Subcutaneous abdominal adipose tissue (tissue), 5 donors: Measurements from ENCODE around the gene CEMIP.

ENCODE experiments used
- H3K27ac ChIP-seq: one replicate; pipeline ENCODE4 v1.7.0; 2013; ENCODE audit warnings: low read depth, mild to moderate bottlenecking, inconsistent platforms, low read length, moderate library complexity
- H3K27me3 ChIP-seq, 5 donors: one replicate each; pipeline ENCODE4 v1.7.0; 2013; ENCODE audit warnings: low read length in 5 of 5, inconsistent platforms in 1 of 5; ENCODE audit not compliant: control insufficient read depth in 5 of 5, insufficient read depth in 4 of 5
- H3K36me3 ChIP-seq, 5 donors: one replicate each; pipeline ENCODE4 v1.7.0; 2013; ENCODE audit warnings: low read length in 5 of 5; ENCODE audit not compliant: control insufficient read depth in 5 of 5, insufficient read depth in 5 of 5
- H3K4me1 ChIP-seq, 5 donors: one replicate each; pipeline ENCODE4 v1.7.0; 2013; ENCODE audit warnings: low read length in 5 of 5, mild to moderate bottlenecking in 3 of 5, moderate library complexity in 1 of 5; ENCODE audit not compliant: control insufficient read depth in 5 of 5, insufficient read depth in 5 of 5
- H3K4me3 ChIP-seq, 5 donors: one replicate each; pipeline ENCODE4 v1.7.0; 2013; ENCODE audit warnings: low read length in 5 of 5, low read depth in 1 of 5
- H3K9ac ChIP-seq, 5 donors: one replicate each; pipeline ENCODE4 v1.7.0; 2013; ENCODE audit warnings: low read length in 5 of 5, mild to moderate bottlenecking in 4 of 5, moderate library complexity in 3 of 5
- H3K9me3 ChIP-seq, 5 donors: one replicate each; pipeline ENCODE4 v1.7.0; 2013; ENCODE audit warnings: low read length in 5 of 5; ENCODE audit not compliant: control insufficient read depth in 5 of 5
- donor health status: healthy.
- donor health status: healthy.
- donor health status: healthy.
- donor health status: healthy.
- donor health status: healthy.

CEMIP gene

DNA sequence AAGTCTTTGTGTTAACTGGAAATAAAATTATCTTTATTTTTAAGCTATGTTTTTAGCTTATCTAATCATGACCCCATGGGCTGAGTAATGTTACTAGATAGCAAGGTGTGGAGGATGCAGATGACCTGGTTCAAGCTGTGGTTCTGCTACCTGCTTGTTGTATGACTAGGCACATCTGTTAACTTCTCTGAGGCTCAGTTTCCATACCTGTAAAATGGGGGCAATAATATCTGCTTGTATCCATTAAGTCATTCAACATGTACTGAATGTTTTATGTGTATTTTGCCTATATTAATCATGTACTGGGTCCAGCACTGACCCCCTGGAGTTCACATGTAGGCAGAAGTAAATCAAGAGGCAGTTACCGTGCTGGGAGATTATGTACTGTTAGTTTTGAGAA lies 51.5 kb downstream of the CEMIP start:
- no peaks in the 10 kb centered on the region for H3K36me3 ChIP-seq
- H3K27me3 ChIP-seq = no peaks in the 10 kb centered on the region
- no peak overlapping the region for H3K27ac ChIP-seq
- no peak overlapping the region for H3K9ac ChIP-seq
- no peaks in the 10 kb centered on the region for H3K9me3 ChIP-seq
- no peak overlapping the region for H3K4me3 ChIP-seq
- peaks cover 0 to 14% (median 3%) of the 10 kb centered on the region in 5 donors for H3K4me1 ChIP-seq

- H3K9ac ChIP-seq = no peak overlapping the region
- H3K27me3 ChIP-seq = no peaks in the 10 kb centered on the region
- H3K9me3 ChIP-seq = no peaks in the 10 kb centered on the region
- H3K36me3 ChIP-seq = no peaks in the 10 kb centered on the region
- peaks cover 0 to 15% (median 3%) of the 10 kb centered on the region in 5 donors for H3K4me1 ChIP-seq
- H3K4me3 ChIP-seq = no peak overlapping the region
- no peak overlapping the region for H3K27ac ChIP-seq
These were observed 52.0 kb downstream of the CEMIP start for GRCh38 chr15:80831192-80831591.

- Histone ChIP-seq H3K27me3 (no peaks in the 10 kb centered on the region), H3K4me3 (no peak overlapping the region), H3K9ac (no peak overlapping the region), H3K27ac (no peak overlapping the region), H3K4me1 (peaks cover 0 to 15% (median 3%) of the 10 kb centered on the region in 5 donors), H3K9me3 (no peaks in the 10 kb centered on the region), H3K36me3 (no peaks in the 10 kb centered on the region)
These were observed 52.5 kb downstream of the CEMIP start for GRCh38 chr15:80831606-80832224.

DNA sequence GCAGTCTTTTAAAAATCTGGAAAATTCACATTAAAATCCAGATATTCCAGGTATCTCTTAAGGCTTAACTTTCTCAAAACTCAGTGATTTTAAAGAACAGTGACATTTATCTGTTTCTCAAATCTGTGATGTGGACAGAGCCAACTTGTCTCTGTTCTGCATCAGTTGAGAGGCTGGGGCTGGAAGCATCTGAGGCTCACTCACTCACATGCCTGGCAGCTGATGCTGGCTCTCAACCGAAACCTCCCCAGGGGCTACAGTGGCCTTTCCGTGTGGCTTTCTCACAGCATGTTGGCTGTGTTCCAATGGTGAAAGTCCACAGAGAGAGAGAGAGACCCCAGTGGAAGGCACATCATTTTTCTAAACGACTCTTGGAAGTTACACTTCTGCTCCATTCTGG lies 53.5 kb downstream of the CEMIP start:
- Histone ChIP-seq H3K9ac (no peak overlapping the region), H3K4me3 (no peak overlapping the region), H3K27me3 (no peaks in the 10 kb centered on the region), H3K4me1 (peaks cover 0 to 15% (median 3%) of the 10 kb centered on the region in 5 donors), H3K9me3 (no peaks in the 10 kb centered on the region), H3K27ac (no peak overlapping the region), H3K36me3 (no peaks in the 10 kb centered on the region)

GRCh38 chr15:80834402-80834801 lies 55.2 kb downstream of the CEMIP start:
- Histone ChIP-seq H3K9ac (no peak overlapping the region), H3K36me3 (no peaks in the 10 kb centered on the region), H3K27ac (no peak overlapping the region), H3K9me3 (no peaks in the 10 kb centered on the region), H3K27me3 (peaks cover 0 to 3% (median 0%) of the 10 kb centered on the region in 5 donors), H3K4me1 (peaks cover 0 to 15% (median 3%) of the 10 kb centered on the region in 5 donors), H3K4me3 (no peak overlapping the region)

GRCh38 chr15:80834906-80835305 lies 55.7 kb downstream of the CEMIP start:
- Histone ChIP-seq H3K9me3 (no peaks in the 10 kb centered on the region), H3K9ac (no peak overlapping the region), H3K27ac (no peak overlapping the region), H3K27me3 (peaks cover 0 to 6% (median 0%) of the 10 kb centered on the region in 5 donors), H3K4me1 (peaks cover 0 to 15% (median 3%) of the 10 kb centered on the region in 5 donors), H3K36me3 (no peaks in the 10 kb centered on the region), H3K4me3 (no peak overlapping the region)

DNA sequence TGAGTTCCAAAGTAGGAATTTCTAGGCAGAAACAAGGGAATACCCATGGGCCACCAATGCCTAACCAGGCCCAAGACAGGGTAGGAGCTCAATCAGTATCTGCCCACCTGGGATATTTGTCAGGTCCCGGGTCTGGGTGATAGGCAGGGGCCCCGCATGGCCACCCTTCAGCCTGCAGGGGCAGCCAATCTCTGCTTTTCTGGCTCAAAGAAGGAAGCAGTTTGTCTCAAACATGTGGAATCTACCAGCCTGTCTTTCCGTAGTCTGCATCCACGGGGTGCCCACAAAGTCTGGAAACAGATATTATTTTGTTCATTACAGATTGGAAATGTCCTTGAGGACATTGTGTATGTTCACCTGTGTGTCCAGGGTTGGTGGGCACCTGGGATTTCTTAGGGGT lies 56.2 kb downstream of the CEMIP start:
- H3K36me3 ChIP-seq = no peaks in the 10 kb centered on the region
- H3K27me3 ChIP-seq = peaks cover 0 to 7% (median 0%) of the 10 kb centered on the region in 5 donors
- H3K27ac ChIP-seq = no peak overlapping the region
- no peaks in the 10 kb centered on the region for H3K9me3 ChIP-seq
- peaks cover 0 to 18% (median 3%) of the 10 kb centered on the region in 5 donors for H3K4me1 ChIP-seq
- H3K4me3 ChIP-seq = no peak overlapping the region
- no peak overlapping the region for H3K9ac ChIP-seq

- Histone ChIP-seq H3K36me3 (no peaks in the 10 kb centered on the region), H3K4me3 (no peak overlapping the region), H3K27ac (no peak overlapping the region), H3K4me1 (peaks cover 0 to 23% (median 3%) of the 10 kb centered on the region in 5 donors), H3K27me3 (peaks cover 0 to 8% (median 0%) of the 10 kb centered on the region in 5 donors), H3K9me3 (no peaks in the 10 kb centered on the region), H3K9ac (no peak overlapping the region)
These were observed 57.1 kb downstream of the CEMIP start for GRCh38 chr15:80836223-80836622.

DNA sequence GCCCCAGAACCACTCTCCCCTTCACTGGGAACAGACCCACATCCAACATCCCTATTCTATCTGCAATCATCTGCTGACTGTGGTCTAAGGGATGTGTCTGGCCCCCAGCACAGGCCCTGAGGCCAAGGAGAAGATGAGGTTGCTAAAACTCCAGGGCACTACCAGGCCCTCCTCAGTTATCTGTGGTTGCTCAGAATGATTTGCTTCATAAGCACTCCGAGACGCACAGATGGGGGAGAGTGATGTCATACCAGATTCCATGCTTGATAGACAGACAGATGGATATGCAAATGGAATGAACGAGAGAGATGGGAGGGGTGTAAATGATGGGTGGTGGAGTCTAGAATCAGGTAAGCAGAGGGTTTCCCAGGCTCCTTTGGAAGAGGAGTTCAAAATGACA lies 57.8 kb downstream of the CEMIP start:
- Histone ChIP-seq H3K9ac (no peak overlapping the region), H3K27me3 (peaks cover 0 to 15% (median 0%) of the 10 kb centered on the region in 5 donors), H3K4me1 (peaks cover 0 to 23% (median 3%) of the 10 kb centered on the region in 5 donors), H3K36me3 (no peaks in the 10 kb centered on the region), H3K27ac (no peak overlapping the region), H3K9me3 (no peaks in the 10 kb centered on the region), H3K4me3 (no peak overlapping the region)

- Histone ChIP-seq H3K4me1 (peaks cover 0 to 23% (median 3%) of the 10 kb centered on the region in 5 donors), H3K9ac (no peak overlapping the region), H3K27ac (no peak overlapping the region), H3K9me3 (no peaks in the 10 kb centered on the region), H3K4me3 (no peak overlapping the region), H3K27me3 (peaks cover 0 to 16% (median 0%) of the 10 kb centered on the region in 5 donors), H3K36me3 (no peaks in the 10 kb centered on the region)
These were observed 58.8 kb downstream of the CEMIP start for GRCh38 chr15:80838012-80838411.
